ENCODE data around the gene MROH9.

DNA sequence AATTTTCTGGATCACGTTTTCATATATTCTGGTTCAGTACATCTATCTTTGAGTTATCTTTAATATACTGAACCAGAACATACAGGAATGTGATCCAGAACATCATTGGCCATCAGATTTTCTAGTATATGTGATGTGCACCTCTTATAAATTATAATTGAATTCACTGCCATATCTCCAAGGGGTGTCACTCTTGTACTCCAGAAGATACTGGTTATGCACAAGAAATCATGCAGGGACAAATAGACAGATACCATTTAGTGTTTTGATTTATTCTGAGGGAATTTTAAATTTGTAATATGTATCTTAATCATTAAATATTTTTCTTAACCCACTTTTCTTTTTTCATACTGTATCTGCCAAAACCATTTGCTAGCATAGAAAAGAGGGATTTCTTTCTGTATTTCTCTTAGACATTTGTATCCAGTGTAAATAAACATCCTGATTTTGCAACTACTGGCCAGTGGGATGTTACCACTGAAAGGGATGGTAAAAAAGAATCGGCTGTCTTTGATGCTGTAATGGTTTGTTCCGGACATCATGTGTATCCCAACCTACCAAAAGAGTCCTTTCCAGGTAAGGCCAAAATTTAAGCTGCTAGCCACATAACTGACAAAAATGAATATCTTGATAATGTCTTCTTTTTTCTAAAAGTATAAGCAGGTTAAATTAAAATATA is 172.1 kb downstream of the MROH9 start:
- TF ChIP-seq, protein P1, sequence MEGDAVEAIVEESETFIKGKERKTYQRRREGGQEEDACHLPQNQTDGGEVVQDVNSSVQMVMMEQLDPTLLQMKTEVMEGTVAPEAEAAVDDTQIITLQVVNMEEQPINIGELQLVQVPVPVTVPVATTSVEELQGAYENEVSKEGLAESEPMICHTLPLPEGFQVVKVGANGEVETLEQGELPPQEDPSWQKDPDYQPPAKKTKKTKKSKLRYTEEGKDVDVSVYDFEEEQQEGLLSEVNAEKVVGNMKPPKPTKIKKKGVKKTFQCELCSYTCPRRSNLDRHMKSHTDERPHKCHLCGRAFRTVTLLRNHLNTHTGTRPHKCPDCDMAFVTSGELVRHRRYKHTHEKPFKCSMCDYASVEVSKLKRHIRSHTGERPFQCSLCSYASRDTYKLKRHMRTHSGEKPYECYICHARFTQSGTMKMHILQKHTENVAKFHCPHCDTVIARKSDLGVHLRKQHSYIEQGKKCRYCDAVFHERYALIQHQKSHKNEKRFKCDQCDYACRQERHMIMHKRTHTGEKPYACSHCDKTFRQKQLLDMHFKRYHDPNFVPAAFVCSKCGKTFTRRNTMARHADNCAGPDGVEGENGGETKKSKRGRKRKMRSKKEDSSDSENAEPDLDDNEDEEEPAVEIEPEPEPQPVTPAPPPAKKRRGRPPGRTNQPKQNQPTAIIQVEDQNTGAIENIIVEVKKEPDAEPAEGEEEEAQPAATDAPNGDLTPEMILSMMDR (IDR thresholded peaks at IDR 0.05; ENCODE audit: insufficient read depth, low read length, poor library complexity, severe bottlenecking), result no peak
- TF ChIP-seq EZH2phosphoT487 (conservative IDR thresholded peaks at IDR 0.05; ENCODE audit: low read length), result no peak

Data from SU-DHL-6 (cell line).